A673 (cell line): ENCODE results near the gene ATOSB. TPM values are rescaled to one million over a fixed set of nuclear protein-coding genes. Genes with fewer than 3 reads are reported as not detected.

ENCODE experiments used
- BruUV-seq: library from RNA; stranded (reverse); fragments of 400-500 nt; replicated peaks from 2 replicates; lab custom pipeline; 2021; lab: Mats Ljungman, UMichigan
- CTCF ChIA-PET: fragments of 300-600 bp; sonication (Branson Sonifier 250); formaldehyde crosslinking; loops from one replicate; lab custom pipeline; 2022; ENCODE audit warnings: antibody characterized with exemption; lab: Charles Lee
- POLR2A ChIA-PET: fragments of 300-600 bp; sonication (Branson Sonifier 250); formaldehyde crosslinking; loops from one replicate; lab custom pipeline; 2022; ENCODE audit warnings: antibody characterized with exemption; ENCODE audit not compliant: low non-redundant PET; lab: Charles Lee
- DNase-seq: peaks from one replicate; pipeline ENCODE4 v3.0.0-alpha.2; 2015; ENCODE audit warnings: low spot score
- H3K27ac ChIP-seq: fragments of 200-600 bp; sonication (generic); 2 replicates; pipeline ENCODE4 v1.5.1; 2016; ENCODE audit warnings: mixed run types, low read depth, mild to moderate bottlenecking, mixed read lengths, antibody characterized with exemption, low read length; ENCODE audit not compliant: poor library complexity, severe bottlenecking
- H3K27me3 ChIP-seq: fragments of 200-600 bp; sonication (generic); replicated peaks from 2 replicates; pipeline ENCODE4 v1.6.1; 2017; ENCODE audit warnings: mixed run types, low read depth, mild to moderate bottlenecking, mixed read lengths, antibody characterized with exemption, low read length; ENCODE audit not compliant: insufficient read depth, poor library complexity
- H3K36me3 ChIP-seq: fragments of 200-600 bp; sonication (generic); 2 replicates; pipeline ENCODE4 v1.6.1; 2016; ENCODE audit warnings: mixed run types, mild to moderate bottlenecking, mixed read lengths, antibody characterized with exemption, low read length; ENCODE audit not compliant: insufficient read depth, poor library complexity, severe bottlenecking
- H3K4me1 ChIP-seq: fragments of 200-600 bp; sonication (generic); 2 replicates; pipeline ENCODE4 v1.6.1; 2017; ENCODE audit warnings: mixed run types, mild to moderate bottlenecking, mixed read lengths, antibody characterized with exemption, low read length; ENCODE audit not compliant: insufficient read depth, poor library complexity, severe bottlenecking
- H3K4me3 ChIP-seq: fragments of 200-600 bp; sonication (generic); 2 replicates; pipeline ENCODE4 v1.5.1; 2016; ENCODE audit warnings: low read depth, mixed run types, mild to moderate bottlenecking, mixed read lengths, low read length; ENCODE audit not compliant: poor library complexity, severe bottlenecking
- H3K9me3 ChIP-seq: fragments of 200-600 bp; sonication (generic); 2 replicates; pipeline ENCODE4 v1.6.1; 2016; ENCODE audit warnings: mixed run types, low read depth, mild to moderate bottlenecking, mixed read lengths, antibody characterized with exemption, low read length; ENCODE audit not compliant: poor library complexity, severe bottlenecking
- CTCF ChIP-seq: fragments of 300-800, 200-600 bp; sonication (generic); conservative IDR thresholded peaks from 2 replicates; pipeline ENCODE4 v1.5.1; 2017; ENCODE audit warnings: low read depth, mild to moderate bottlenecking, antibody characterized with exemption, low read length, moderate library complexity, mixed read lengths
- EZH2 ChIP-seq: fragments of 200-600 bp; sonication (generic); IDR thresholded peaks from 2 replicates; pipeline ENCODE4 v1.6.1; 2017; ENCODE audit warnings: borderline replicate concordance, low read depth, mild to moderate bottlenecking, mixed read lengths, antibody characterized with exemption, low read length; ENCODE audit not compliant: poor library complexity, severe bottlenecking
- intact Hi-C: fragments of 100-400 bp; cut with micrococcal nuclease; formaldehyde crosslinking; loops from one replicate; pipeline ENCODE4 v1.10.0; 2022; ENCODE audit not compliant: unreplicated experiment
- total RNA-seq: library from RNA; stranded (reverse); gene quantifications from 2 replicates; pipeline ENCODE4 v1.2.3, GENCODE V29; 2021

ATOSB gene
- total RNA-seq, 1 experiment from 2014 or later: 7.4 TPM

GRCh38 chr9:35057271-35057620 lies 58.4 kb downstream of the ATOSB start:
- Histone ChIP-seq H3K4me1 (no peaks in the 10 kb centered on the region), H3K27me3 (no peaks in the 10 kb centered on the region), H3K9me3 (no peaks in the 10 kb centered on the region), H3K4me3 (no peak overlapping the region), H3K36me3 (peaks cover 73% of the 10 kb centered on the region), H3K27ac (no peak overlapping the region)
- BruUV-seq: no TSS peak
- TF ChIP-seq EZH2: no peak
- TF ChIP-seq CTCF: no peak
- intact Hi-C loops: no loop called here
- ChIA-PET POLR2A (no interaction called here), CTCF (interaction anchor here (0.6 kb wide), 2 partner anchors 14 to 161 kb away, joined by 3 to 10 read pairs; no protein-coding TSS in a partner anchor)
- DNase-seq: no peak

- H3K4me3 ChIP-seq: no peak overlapping the region
- TF ChIP-seq CTCF: no peak
- no peak for TF ChIP-seq EZH2
- H3K36me3 ChIP-seq: peaks cover 68% of the 10 kb centered on the region
- H3K27me3 ChIP-seq: no peaks in the 10 kb centered on the region
- no peak overlapping the region for H3K27ac ChIP-seq
- DNase-seq: no peak
- intact Hi-C loops: no loop called here
- H3K4me1 ChIP-seq: no peaks in the 10 kb centered on the region
- no peaks in the 10 kb centered on the region for H3K9me3 ChIP-seq
- BruUV-seq: TSS peak; percentile 49
- POLR2A ChIA-PET: interaction anchor here (0.6 kb wide), 1 partner anchor 134 kb away, joined by 3 read pairs; no protein-coding TSS in a partner anchor
- CTCF ChIA-PET: interaction anchor here (0.6 kb wide), 2 partner anchors 15 to 161 kb away, joined by 3 to 10 read pairs; no protein-coding TSS in a partner anchor
Observed at GRCh38 chr9:35056571-35057270, 58.9 kb downstream of the ATOSB start.

- intact Hi-C loops: no loop called here
- no peak overlapping the region for H3K4me3 ChIP-seq
- DNase-seq: no peak
- H3K27me3 ChIP-seq: no peaks in the 10 kb centered on the region
- no peaks in the 10 kb centered on the region for H3K9me3 ChIP-seq
- no peak overlapping the region for H3K27ac ChIP-seq
- ChIA-PET CTCF (no interaction called here), POLR2A (no interaction called here)
- no peaks in the 10 kb centered on the region for H3K4me1 ChIP-seq
- BruUV-seq: no TSS peak
- peaks cover 51% of the 10 kb centered on the region for H3K36me3 ChIP-seq
- TF ChIP-seq CTCF: no peak
- TF ChIP-seq EZH2: no peak
Observed at GRCh38 chr9:35054871-35055644, 60.6 kb downstream of the ATOSB start.
